ENCODE data around the gene GRM7. TPM values are rescaled to one million over a fixed set of nuclear protein-coding genes. Genes with fewer than 3 reads are reported as not detected.

The GRM7 gene
- total RNA-seq, 2 donors from 2014 or later = 0.33 to 1.3 TPM

- no peak for TF ChIP-seq CTCF (IDR thresholded peaks at IDR 0.05)
- Histone ChIP-seq H3K27ac (no peak overlapping the region), H3K4me1 (no peaks in the 10 kb centered on the region), H3K36me3 (replicated peaks in 1 of 2; ENCODE audit: insufficient read depth in 1 of 2, low read depth in 2 of 2) (no peaks in the 10 kb centered on the region), H3K4me3 (no peak overlapping the region), H3K9me3 (no peaks in the 10 kb centered on the region), H3K27me3 (no peaks in the 10 kb centered on the region)
- 55% methylated on average over 3 of the region's 3 CpGs for WGBS, 2 donors
- DNase-seq (no peak), ATAC-seq (no peak)
- intact Hi-C loops (cut with DNase I) = no loop called here
Measured at GRCh38 chr3:7710284-7710683, 849.4 kb downstream of the GRM7 start.

GRCh38 chr3:7713724-7714123 lies 852.8 kb downstream of the GRM7 start:
- no peaks in the 10 kb centered on the region for H3K9me3 ChIP-seq
- no peak for ATAC-seq
- no peak for DNase-seq
- 79 to 90% methylated on average over 2 of the region's 2 CpGs for WGBS, 2 donors
- H3K27ac ChIP-seq = no peak overlapping the region
- H3K27me3 ChIP-seq = no peaks in the 10 kb centered on the region
- intact Hi-C loops (cut with DNase I) = no loop called here
- H3K36me3 ChIP-seq (replicated peaks in 1 of 2; ENCODE audit: insufficient read depth in 1 of 2, low read depth in 2 of 2) = no peaks in the 10 kb centered on the region
- TF ChIP-seq POLR2A (IDR thresholded peaks at IDR 0.05) = no peak
- no peak for TF ChIP-seq CTCF (IDR thresholded peaks at IDR 0.05)
- H3K4me3 ChIP-seq = no peak overlapping the region
- no peaks in the 10 kb centered on the region for H3K4me1 ChIP-seq

GRCh38 chr3:7720649-7721297 lies 859.9 kb downstream of the GRM7 start:
- H3K4me3 ChIP-seq = no peak overlapping the region
- H3K4me1 ChIP-seq = no peaks in the 10 kb centered on the region
- WGBS, 2 donors = 79 to 86% methylated on average over 1 of the region's 1 CpG
- intact Hi-C loops (cut with DNase I) = no loop called here
- no peaks in the 10 kb centered on the region for H3K9me3 ChIP-seq
- no peak overlapping the region for H3K27ac ChIP-seq
- no peaks in the 10 kb centered on the region for H3K36me3 ChIP-seq (replicated peaks in 1 of 2; ENCODE audit: insufficient read depth in 1 of 2, low read depth in 2 of 2)
- TF ChIP-seq POLR2A (IDR thresholded peaks at IDR 0.05) = no peak
- no peak for TF ChIP-seq CTCF (IDR thresholded peaks at IDR 0.05)
- ATAC-seq (no peak), DNase-seq (no peak)
- H3K27me3 ChIP-seq = no peaks in the 10 kb centered on the region

GRCh38 chr3:7721869-7722268 lies 861.0 kb downstream of the GRM7 start:
- Histone ChIP-seq H3K9me3 (no peaks in the 10 kb centered on the region), H3K4me3 (no peak overlapping the region), H3K36me3 (replicated peaks in 1 of 2; ENCODE audit: insufficient read depth in 1 of 2, low read depth in 2 of 2) (no peaks in the 10 kb centered on the region), H3K27me3 (no peaks in the 10 kb centered on the region), H3K27ac (no peak overlapping the region), H3K4me1 (no peaks in the 10 kb centered on the region)
- DNase-seq = no peak
- intact Hi-C loops (cut with DNase I) = no loop called here
- 60 to 68% methylated on average over 5 of the region's 5 CpGs for WGBS, 2 donors
- no peak for TF ChIP-seq CTCF (IDR thresholded peaks at IDR 0.05)
- TF ChIP-seq POLR2A (IDR thresholded peaks at IDR 0.05) = no peak
- no peak for ATAC-seq

All from body of pancreas (tissue), 4 donors.